ENCODE data around the gene WDFY4.

DNA sequence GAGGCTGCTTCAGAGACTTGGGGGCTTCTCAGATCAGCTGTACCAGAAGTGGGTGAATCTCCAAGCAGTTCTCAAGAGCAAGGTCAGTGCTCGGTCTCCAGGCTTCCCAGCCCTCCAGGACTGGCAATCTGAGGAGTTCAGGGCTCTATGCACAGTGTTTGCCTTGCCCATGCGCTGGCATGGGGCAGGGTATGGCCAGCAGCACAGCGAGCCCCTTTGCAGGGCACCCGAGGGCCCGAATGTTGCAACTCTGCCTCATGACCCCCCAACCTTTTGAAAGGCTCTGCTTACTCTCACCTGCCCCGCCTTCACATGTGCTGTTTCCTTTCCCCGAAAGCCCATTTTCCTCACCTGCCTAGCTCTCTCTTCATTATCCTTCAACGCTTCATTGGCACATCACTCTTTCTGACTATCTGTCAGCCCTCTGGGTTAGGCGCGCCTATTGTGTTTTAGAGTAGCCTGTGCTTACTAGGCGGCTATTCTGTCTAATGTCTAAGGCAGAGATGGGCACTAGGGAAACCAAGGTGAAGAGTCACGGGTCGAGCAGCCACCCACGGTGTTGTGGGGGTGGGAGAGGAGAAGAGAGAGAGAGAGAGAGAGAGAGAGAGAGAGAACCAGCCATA is 83.6 kb downstream of the WDFY4 start:
- no peak for TF ChIP-seq POLR2AphosphoS5 (IDR thresholded peaks at IDR 0.05; ENCODE audit: low read depth)
- TF ChIP-seq, protein P1, sequence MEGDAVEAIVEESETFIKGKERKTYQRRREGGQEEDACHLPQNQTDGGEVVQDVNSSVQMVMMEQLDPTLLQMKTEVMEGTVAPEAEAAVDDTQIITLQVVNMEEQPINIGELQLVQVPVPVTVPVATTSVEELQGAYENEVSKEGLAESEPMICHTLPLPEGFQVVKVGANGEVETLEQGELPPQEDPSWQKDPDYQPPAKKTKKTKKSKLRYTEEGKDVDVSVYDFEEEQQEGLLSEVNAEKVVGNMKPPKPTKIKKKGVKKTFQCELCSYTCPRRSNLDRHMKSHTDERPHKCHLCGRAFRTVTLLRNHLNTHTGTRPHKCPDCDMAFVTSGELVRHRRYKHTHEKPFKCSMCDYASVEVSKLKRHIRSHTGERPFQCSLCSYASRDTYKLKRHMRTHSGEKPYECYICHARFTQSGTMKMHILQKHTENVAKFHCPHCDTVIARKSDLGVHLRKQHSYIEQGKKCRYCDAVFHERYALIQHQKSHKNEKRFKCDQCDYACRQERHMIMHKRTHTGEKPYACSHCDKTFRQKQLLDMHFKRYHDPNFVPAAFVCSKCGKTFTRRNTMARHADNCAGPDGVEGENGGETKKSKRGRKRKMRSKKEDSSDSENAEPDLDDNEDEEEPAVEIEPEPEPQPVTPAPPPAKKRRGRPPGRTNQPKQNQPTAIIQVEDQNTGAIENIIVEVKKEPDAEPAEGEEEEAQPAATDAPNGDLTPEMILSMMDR (conservative IDR thresholded peaks at IDR 0.05; ENCODE audit: low read depth in 2 of 2) = no peak
- TF ChIP-seq, protein P2, sequence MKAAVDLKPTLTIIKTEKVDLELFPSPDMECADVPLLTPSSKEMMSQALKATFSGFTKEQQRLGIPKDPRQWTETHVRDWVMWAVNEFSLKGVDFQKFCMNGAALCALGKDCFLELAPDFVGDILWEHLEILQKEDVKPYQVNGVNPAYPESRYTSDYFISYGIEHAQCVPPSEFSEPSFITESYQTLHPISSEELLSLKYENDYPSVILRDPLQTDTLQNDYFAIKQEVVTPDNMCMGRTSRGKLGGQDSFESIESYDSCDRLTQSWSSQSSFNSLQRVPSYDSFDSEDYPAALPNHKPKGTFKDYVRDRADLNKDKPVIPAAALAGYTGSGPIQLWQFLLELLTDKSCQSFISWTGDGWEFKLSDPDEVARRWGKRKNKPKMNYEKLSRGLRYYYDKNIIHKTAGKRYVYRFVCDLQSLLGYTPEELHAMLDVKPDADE (IDR thresholded peaks at IDR 0.05) = no peak
- TF ChIP-seq CREB1 (CRISPR knock-in tag; IDR thresholded peaks at IDR 0.05; ENCODE audit: low read depth) = no peak
- no peak for TF ChIP-seq JUNB (IDR thresholded peaks at IDR 0.05; ENCODE audit: unreplicated experiment)
- no peak for TF ChIP-seq EZH2phosphoT487 (IDR thresholded peaks at IDR 0.05; ENCODE audit: unreplicated experiment)
- TF ChIP-seq, protein P3, sequence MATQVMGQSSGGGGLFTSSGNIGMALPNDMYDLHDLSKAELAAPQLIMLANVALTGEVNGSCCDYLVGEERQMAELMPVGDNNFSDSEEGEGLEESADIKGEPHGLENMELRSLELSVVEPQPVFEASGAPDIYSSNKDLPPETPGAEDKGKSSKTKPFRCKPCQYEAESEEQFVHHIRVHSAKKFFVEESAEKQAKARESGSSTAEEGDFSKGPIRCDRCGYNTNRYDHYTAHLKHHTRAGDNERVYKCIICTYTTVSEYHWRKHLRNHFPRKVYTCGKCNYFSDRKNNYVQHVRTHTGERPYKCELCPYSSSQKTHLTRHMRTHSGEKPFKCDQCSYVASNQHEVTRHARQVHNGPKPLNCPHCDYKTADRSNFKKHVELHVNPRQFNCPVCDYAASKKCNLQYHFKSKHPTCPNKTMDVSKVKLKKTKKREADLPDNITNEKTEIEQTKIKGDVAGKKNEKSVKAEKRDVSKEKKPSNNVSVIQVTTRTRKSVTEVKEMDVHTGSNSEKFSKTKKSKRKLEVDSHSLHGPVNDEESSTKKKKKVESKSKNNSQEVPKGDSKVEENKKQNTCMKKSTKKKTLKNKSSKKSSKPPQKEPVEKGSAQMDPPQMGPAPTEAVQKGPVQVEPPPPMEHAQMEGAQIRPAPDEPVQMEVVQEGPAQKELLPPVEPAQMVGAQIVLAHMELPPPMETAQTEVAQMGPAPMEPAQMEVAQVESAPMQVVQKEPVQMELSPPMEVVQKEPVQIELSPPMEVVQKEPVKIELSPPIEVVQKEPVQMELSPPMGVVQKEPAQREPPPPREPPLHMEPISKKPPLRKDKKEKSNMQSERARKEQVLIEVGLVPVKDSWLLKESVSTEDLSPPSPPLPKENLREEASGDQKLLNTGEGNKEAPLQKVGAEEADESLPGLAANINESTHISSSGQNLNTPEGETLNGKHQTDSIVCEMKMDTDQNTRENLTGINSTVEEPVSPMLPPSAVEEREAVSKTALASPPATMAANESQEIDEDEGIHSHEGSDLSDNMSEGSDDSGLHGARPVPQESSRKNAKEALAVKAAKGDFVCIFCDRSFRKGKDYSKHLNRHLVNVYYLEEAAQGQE (IDR thresholded peaks at IDR 0.05; ENCODE audit: unreplicated experiment) = no peak
- no peak for TF ChIP-seq ZNF114 (CRISPR knock-in tag; IDR thresholded peaks at IDR 0.05)
- TF ChIP-seq NANOG (IDR thresholded peaks at IDR 0.05; ENCODE audit: borderline replicate concordance) = no peak
- no peak for TF ChIP-seq EZH2 (IDR thresholded peaks at IDR 0.05; ENCODE audit: low read depth, unreplicated experiment)
- TF ChIP-seq ZNF331 (CRISPR knock-in tag; IDR thresholded peaks at IDR 0.05; ENCODE audit: low read depth) = no peak
- no peak for TF ChIP-seq STAT1 (IDR thresholded peaks at IDR 0.05; ENCODE audit: unreplicated experiment)
